SHP77 treated with DMSO at 0.1 percent for 48 hours (cell line): ENCODE results near the gene HRCT1.
"Not testable (repeated sequence)": the region's sequence is repeated elsewhere in the genome, so short reads cannot be mapped to it uniquely, and the experiment has no call there.

Experiments used
- DNase-seq: peaks from one replicate; lab custom pipeline; 2025; lab: John Stamatoyannopoulos, UW

Gene HRCT1

GRCh38 chr9:35905912-35906679, at the start of gene HRCT1:
Gene HRCT1 (plus strand): TSS chr9:35906202. CDS start chr9:35906288, 86 bp downstream.
- peak; percentile 57 for DNase-seq

- DNase-seq: no peak
Measured at GRCh38 chr9:35856206-35856605, 49.8 kb upstream of the HRCT1 start.

- no peak for DNase-seq
Measured at GRCh38 chr9:35856882-35857281, 49.1 kb upstream of the HRCT1 start.

- no peak for DNase-seq
Measured at GRCh38 chr9:35858458-35858857, 47.5 kb upstream of the HRCT1 start.

GRCh38 chr9:35859310-35859989, 46.6 kb upstream of the HRCT1 start:
- no peak for DNase-seq

GRCh38 chr9:35859990-35860339, 46.0 kb upstream of the HRCT1 start:
- no peak for DNase-seq

- no peak for DNase-seq
Measured at GRCh38 chr9:35861161-35861897, 44.7 kb upstream of the HRCT1 start.

- DNase-seq: no peak
Measured at GRCh38 chr9:35862328-35862727, 43.7 kb upstream of the HRCT1 start.

GRCh38 chr9:35863583-35863982, 42.4 kb upstream of the HRCT1 start:
- no peak for DNase-seq

- no peak for DNase-seq
Measured at GRCh38 chr9:35864695-35865255, 41.2 kb upstream of the HRCT1 start.

GRCh38 chr9:35867538-35867937, 38.5 kb upstream of the HRCT1 start:
- DNase-seq: no peak

- DNase-seq: no peak
Measured at GRCh38 chr9:35868933-35869332, 37.1 kb upstream of the HRCT1 start.

- no peak for DNase-seq
Measured at GRCh38 chr9:35869621-35870216, 36.3 kb upstream of the HRCT1 start.

GRCh38 chr9:35870351-35870923, 35.6 kb upstream of the HRCT1 start, which contains the start of gene OR13J1:
Gene OR13J1 (minus strand): TSS chr9:35870401. CDS start chr9:35870401, 0 bp downstream.
- no peak for DNase-seq

- DNase-seq: no peak
Measured at GRCh38 chr9:35871545-35871944, 34.5 kb upstream of the HRCT1 start.

- no peak for DNase-seq
Measured at GRCh38 chr9:35872505-35872904, 33.5 kb upstream of the HRCT1 start.

GRCh38 chr9:35882263-35882848, 23.6 kb upstream of the HRCT1 start:
- DNase-seq: peak; percentile 27

GRCh38 chr9:35882996-35883395, 23.0 kb upstream of the HRCT1 start:
- DNase-seq: no peak

GRCh38 chr9:35884908-35885307, 21.1 kb upstream of the HRCT1 start:
- DNase-seq: not testable (repeated sequence)

- DNase-seq: no peak
Measured at GRCh38 chr9:35891646-35892045, 14.4 kb upstream of the HRCT1 start.

GRCh38 chr9:35892051-35892450, 14.0 kb upstream of the HRCT1 start:
- DNase-seq: no peak
